ENCODE measurements around the gene WDR11. TPM values are rescaled to one million over a fixed set of nuclear protein-coding genes. Genes with fewer than 3 reads are reported as not detected.
A peak's percentile ranks its signal among the peaks of the same experiment; 100 is the strongest.

Gene WDR11
- total RNA-seq, 1 donor from 2014 or later, result 60.8 TPM

DNA sequence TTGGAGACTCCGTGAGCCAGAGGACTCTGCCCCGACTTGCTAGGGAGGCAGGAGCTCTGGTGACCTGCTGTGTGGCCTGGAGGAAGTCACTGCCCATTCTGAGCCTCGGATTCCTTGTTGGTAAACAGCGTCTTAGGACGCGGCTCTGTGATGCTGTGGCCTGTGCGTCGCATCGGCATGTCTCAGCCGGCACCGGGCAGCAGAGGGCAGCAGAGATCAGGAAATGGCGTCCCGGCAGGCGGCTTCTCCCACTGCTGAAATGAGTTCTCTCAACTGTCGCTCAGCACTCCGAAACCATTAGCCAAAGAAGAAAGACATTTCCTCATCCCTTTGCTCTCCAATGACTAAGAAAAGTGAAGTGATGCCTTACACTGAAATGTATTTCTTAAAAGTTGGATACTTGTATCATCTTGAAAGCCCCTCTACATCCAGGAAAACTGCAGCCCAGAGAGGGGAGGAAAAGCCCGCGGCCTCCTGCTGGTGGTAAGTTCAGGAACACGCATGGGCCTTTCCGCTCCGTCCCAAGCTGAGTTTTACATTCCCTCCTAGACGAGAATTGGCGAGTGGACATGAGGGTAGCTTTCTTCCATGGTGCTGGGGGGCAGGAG, 91.7 kb downstream of the WDR11 start:
- peak; percentile 94 for FAIRE-seq
- H3K27me3 ChIP-seq (ENCODE audit: control insufficient read depth, insufficient read depth, low read length), result no peaks in the 10 kb centered on the region
- DNase-seq (ENCODE audit: low read depth), result peak; percentile 68
- H3K36me3 ChIP-seq (ENCODE audit: control insufficient read depth, insufficient read depth, low read length), result no peaks in the 10 kb centered on the region
- no peak overlapping the region for H3K4me3 ChIP-seq (ENCODE audit: low read depth, low read length)
- TF ChIP-seq, protein P1, sequence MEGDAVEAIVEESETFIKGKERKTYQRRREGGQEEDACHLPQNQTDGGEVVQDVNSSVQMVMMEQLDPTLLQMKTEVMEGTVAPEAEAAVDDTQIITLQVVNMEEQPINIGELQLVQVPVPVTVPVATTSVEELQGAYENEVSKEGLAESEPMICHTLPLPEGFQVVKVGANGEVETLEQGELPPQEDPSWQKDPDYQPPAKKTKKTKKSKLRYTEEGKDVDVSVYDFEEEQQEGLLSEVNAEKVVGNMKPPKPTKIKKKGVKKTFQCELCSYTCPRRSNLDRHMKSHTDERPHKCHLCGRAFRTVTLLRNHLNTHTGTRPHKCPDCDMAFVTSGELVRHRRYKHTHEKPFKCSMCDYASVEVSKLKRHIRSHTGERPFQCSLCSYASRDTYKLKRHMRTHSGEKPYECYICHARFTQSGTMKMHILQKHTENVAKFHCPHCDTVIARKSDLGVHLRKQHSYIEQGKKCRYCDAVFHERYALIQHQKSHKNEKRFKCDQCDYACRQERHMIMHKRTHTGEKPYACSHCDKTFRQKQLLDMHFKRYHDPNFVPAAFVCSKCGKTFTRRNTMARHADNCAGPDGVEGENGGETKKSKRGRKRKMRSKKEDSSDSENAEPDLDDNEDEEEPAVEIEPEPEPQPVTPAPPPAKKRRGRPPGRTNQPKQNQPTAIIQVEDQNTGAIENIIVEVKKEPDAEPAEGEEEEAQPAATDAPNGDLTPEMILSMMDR (IDR thresholded peaks at IDR 0.05; ENCODE audit: insufficient read depth, low read length, severe bottlenecking), result peak; percentile 93

DNA sequence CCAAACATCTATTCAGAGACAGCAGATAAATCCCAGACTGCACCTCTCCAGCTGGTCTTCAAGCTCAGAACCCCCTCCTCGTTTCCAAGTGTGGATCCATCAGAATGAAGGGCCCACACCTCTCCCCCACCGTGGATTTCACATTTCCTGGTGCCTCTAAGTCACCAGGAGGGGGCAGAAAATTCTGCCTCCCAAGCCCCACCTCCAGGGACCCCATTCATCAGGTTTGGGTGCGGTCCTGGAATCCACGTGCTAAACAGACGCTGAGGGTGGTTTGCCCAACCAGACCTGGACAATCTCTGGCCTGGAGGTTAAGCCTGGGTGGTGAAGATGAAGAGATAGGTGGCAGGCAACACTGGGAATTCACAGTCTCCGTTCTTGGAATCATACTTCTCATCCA, 92.4 kb downstream of the WDR11 start:
- H3K27me3 ChIP-seq (ENCODE audit: control insufficient read depth, insufficient read depth, low read length), result no peaks in the 10 kb centered on the region
- no peak for DNase-seq (ENCODE audit: low read depth)
- no peaks in the 10 kb centered on the region for H3K36me3 ChIP-seq (ENCODE audit: control insufficient read depth, insufficient read depth, low read length)
- no peak overlapping the region for H3K4me3 ChIP-seq (ENCODE audit: low read depth, low read length)
- TF ChIP-seq, protein P1 (IDR thresholded peaks at IDR 0.05; ENCODE audit: insufficient read depth, low read length, severe bottlenecking), result no peak
- no peak for FAIRE-seq

DNA sequence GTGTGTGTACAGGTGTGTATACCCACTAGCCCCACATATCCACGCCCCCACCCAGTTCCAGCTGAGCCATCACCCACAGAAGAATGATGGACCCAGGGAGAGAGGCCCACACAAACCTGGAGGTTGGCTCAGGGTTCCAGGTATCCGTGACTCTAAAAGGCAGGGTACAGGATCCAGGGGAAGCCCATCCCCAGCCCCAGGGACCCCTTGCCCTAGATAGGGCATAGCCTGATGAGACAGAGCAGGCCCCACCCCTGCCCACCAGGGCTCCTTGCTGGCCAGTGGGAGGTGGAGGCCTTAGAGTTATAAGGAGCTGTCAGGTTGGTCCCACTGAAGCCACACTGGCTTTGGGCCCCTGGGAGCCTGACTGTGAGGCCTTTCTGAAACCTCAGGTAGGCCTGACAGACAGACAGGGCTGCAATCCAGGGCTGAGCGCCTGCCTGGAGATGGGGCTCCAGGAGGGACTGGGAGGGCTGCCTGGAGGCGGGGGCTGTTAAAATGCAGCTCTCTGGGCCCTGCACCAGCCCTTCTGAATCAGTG, 93.5 kb downstream of the WDR11 start:
- H3K36me3 ChIP-seq (ENCODE audit: control insufficient read depth, insufficient read depth, low read length), result no peaks in the 10 kb centered on the region
- no peak for DNase-seq (ENCODE audit: low read depth)
- H3K27me3 ChIP-seq (ENCODE audit: control insufficient read depth, insufficient read depth, low read length), result no peaks in the 10 kb centered on the region
- FAIRE-seq, result no peak
- TF ChIP-seq, protein P1 (IDR thresholded peaks at IDR 0.05; ENCODE audit: insufficient read depth, low read length, severe bottlenecking), result no peak
- H3K4me3 ChIP-seq (ENCODE audit: low read depth, low read length), result no peak overlapping the region

DNA sequence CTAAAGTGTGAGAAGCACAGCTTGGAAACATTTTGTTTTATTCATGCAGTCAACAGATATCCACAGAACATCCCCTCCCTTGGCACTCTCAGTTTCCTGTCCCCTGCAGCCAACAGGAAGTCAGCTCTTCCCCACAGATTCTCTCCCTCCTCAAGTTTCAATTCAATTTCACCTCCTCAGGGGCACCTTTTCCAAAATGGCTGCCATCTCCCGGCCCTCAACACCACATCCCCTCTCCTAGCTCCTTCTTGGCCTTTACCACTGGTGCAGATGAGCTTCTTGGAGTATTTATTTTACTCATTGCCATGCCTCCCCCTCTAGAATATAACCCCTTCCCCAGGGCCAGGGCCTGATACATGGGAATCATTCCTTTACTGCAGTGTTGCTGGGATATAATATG, 94.0 kb downstream of the WDR11 start:
- FAIRE-seq (no peak), DNase-seq (ENCODE audit: low read depth) (no peak)
- TF ChIP-seq, protein P1 (IDR thresholded peaks at IDR 0.05; ENCODE audit: insufficient read depth, low read length, severe bottlenecking), result no peak
- no peak overlapping the region for H3K4me3 ChIP-seq (ENCODE audit: low read depth, low read length)
- no peaks in the 10 kb centered on the region for H3K27me3 ChIP-seq (ENCODE audit: control insufficient read depth, insufficient read depth, low read length)
- H3K36me3 ChIP-seq (ENCODE audit: control insufficient read depth, insufficient read depth, low read length), result no peaks in the 10 kb centered on the region

DNA sequence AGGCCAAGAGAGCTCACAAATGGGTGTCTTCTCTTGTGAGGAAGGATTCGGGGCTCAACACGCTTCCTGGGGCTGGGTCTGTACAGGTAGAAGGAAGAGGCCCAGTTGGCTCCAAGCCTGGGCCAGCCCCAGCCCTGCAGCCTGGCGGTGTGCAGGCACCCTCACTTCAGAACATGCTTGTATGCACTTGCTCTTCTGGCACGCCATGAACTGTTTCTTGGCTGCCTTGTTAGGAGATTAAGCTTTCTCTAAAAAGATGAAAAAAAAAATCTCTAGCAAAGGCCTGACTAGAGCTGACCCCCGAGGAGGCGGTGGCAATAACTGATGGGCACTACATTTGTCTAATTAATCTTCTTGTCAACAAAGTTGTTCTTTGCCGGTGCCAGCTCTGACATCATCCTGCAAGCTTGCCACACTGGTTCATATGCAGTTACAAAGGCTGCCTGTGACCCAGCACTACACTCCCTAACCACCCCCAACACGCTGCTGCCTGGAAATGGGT, 94.7 kb downstream of the WDR11 start:
- Histone ChIP-seq H3K27me3 (ENCODE audit: control insufficient read depth, insufficient read depth, low read length) (no peaks in the 10 kb centered on the region), H3K36me3 (ENCODE audit: control insufficient read depth, insufficient read depth, low read length) (no peaks in the 10 kb centered on the region), H3K4me3 (ENCODE audit: low read depth, low read length) (no peak overlapping the region)
- TF ChIP-seq, protein P1 (IDR thresholded peaks at IDR 0.05; ENCODE audit: insufficient read depth, low read length, severe bottlenecking), result no peak
- FAIRE-seq (no peak), DNase-seq (ENCODE audit: low read depth) (peak; percentile 83)

DNA sequence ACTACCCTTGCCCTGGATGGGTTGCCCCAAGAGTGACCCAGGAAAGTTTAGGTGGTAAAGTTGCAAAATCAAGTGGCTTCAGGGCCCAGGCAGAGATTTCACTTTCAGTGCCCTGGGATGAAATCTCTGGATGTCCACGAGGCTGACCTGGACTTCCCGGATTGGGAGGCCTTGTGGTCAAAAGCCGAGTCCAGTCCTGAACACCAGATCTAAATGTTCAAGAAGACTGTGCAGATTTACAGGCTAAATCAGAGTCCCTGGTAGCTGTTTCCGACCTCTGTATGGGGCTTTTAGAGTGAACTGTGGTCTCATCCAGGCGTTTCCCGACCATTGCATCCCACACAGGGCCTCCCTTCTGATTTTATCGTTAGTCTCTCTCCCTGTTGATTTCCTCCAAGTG, 95.3 kb downstream of the WDR11 start:
- Histone ChIP-seq H3K4me3 (ENCODE audit: low read depth, low read length) (no peak overlapping the region), H3K36me3 (ENCODE audit: control insufficient read depth, insufficient read depth, low read length) (no peaks in the 10 kb centered on the region), H3K27me3 (ENCODE audit: control insufficient read depth, insufficient read depth, low read length) (no peaks in the 10 kb centered on the region)
- DNase-seq (ENCODE audit: low read depth) (no peak), FAIRE-seq (no peak)
- TF ChIP-seq, protein P1 (IDR thresholded peaks at IDR 0.05; ENCODE audit: insufficient read depth, low read length, severe bottlenecking), result no peak

Data from bronchial epithelial cell (primary cell).